HepG2 (cell line): Measurements from ENCODE around the gene AMDHD1. TPM values are rescaled to one million over a fixed set of nuclear protein-coding genes. Genes with fewer than 3 reads are reported as not detected.

Experiments
- CHCHD3 ChIP-seq: sonication (generic); formaldehyde crosslinking; IDR thresholded peaks from 2 replicates; pipeline ENCODE4 v1.8.0; 2022; ENCODE audit warnings: mild to moderate bottlenecking, missing genetic modification reagents, moderate library complexity
- EED ChIP-seq: sonication (generic); formaldehyde crosslinking; IDR thresholded peaks from 2 replicates; pipeline ENCODE4 v1.5.0; 2020; ENCODE audit warnings: mild to moderate bottlenecking, missing genetic modification reagents
- KDM5B ChIP-seq: sonication (generic); formaldehyde crosslinking; IDR thresholded peaks from 2 replicates; pipeline ENCODE4 v1.4.0; 2020; ENCODE audit warnings: missing genetic modification reagents, mild to moderate bottlenecking, borderline replicate concordance
- NR2F6 ChIP-seq, 2 experiments: IDR thresholded peaks; 2 replicates each; pipeline ENCODE4 v1.6.1; 2016; ENCODE audit warnings: antibody characterized with exemption in 1 of 2, mild to moderate bottlenecking in 1 of 2
- NR3C1 ChIP-seq: sonication (generic); formaldehyde crosslinking; IDR thresholded peaks from 2 replicates; pipeline ENCODE4 v1.4.0; 2020; ENCODE audit warnings: missing genetic modification reagents
- REL ChIP-seq: sonication (generic); formaldehyde crosslinking; conservative IDR thresholded peaks from 2 replicates; pipeline ENCODE4 v1.8.0; 2022; ENCODE audit warnings: mild to moderate bottlenecking, missing genetic modification reagents, moderate library complexity
- ZBTB3 ChIP-seq: sonication (generic); formaldehyde crosslinking; IDR thresholded peaks from 2 replicates; pipeline ENCODE4 v1.4.0; 2020; ENCODE audit warnings: low read depth, mild to moderate bottlenecking, moderate library complexity, missing genetic modification reagents, borderline replicate concordance
- ZNF546 ChIP-seq: sonication (generic); formaldehyde crosslinking; conservative IDR thresholded peaks from 2 replicates; pipeline ENCODE4 v1.8.1; 2023; ENCODE audit warnings: mild to moderate bottlenecking, missing genetic modification reagents
- polyA plus RNA-seq, 8 experiments: library from polyadenylated mRNA; depleted of rRNA in 3 of 8; stranded (reverse) in 7 of 8; unstranded in 1 of 8; fragments of >200 nt; fragmentation: Illumina TruSeq in 4 of 8; extraction: Trizol in 4 of 8; gene quantifications; 2 replicates each; pipeline versions ENCODE4 v1.2.1 to v1.2.3, GENCODE V29; 2011 to 2016; ENCODE audit warnings: low read depth in 4 of 8, missing spikeins in 1 of 8, mixed read lengths in 1 of 8; ENCODE audit not compliant: insufficient read depth in 1 of 8
- total RNA-seq, 5 experiments: library from RNA; depleted of rRNA; stranded (reverse); fragments of >200 nt; fragmentation: Illumina TruSeq; extraction: Trizol; gene quantifications; 2 replicates each; pipeline ENCODE4 v1.2.3, GENCODE V29; 2016; ENCODE audit warnings: low read depth in 1 of 5
- TF ChIP-seq, protein P1 (sequence below): sonication (generic); formaldehyde crosslinking; IDR thresholded peaks from 2 replicates; pipeline ENCODE4 v1.8.1; 2023; ENCODE audit warnings: mild to moderate bottlenecking, moderate library complexity, missing genetic modification reagents
- TF ChIP-seq, protein P2 (sequence below): sonication (generic); formaldehyde crosslinking; IDR thresholded peaks from 2 replicates; pipeline ENCODE4 v1.4.0; 2020; ENCODE audit warnings: low read depth, mild to moderate bottlenecking, missing genetic modification reagents
- TF ChIP-seq, protein P3 (sequence below): sonication (generic); formaldehyde crosslinking; conservative IDR thresholded peaks from 2 replicates; pipeline ENCODE4 v1.8.0; 2022; ENCODE audit warnings: mild to moderate bottlenecking, moderate library complexity, missing genetic modification reagents
- TF ChIP-seq, protein P4 (sequence below): sonication (generic); formaldehyde crosslinking; IDR thresholded peaks from 2 replicates; pipeline ENCODE4 v1.5.1; 2020; ENCODE audit warnings: mild to moderate bottlenecking, missing genetic modification reagents, borderline replicate concordance
- TF ChIP-seq, protein P5 (sequence below): sonication (generic); formaldehyde crosslinking; IDR thresholded peaks from 2 replicates; pipeline ENCODE4 v1.5.1; 2020; ENCODE audit warnings: mild to moderate bottlenecking, missing genetic modification reagents, moderate library complexity

Gene AMDHD1
- total and polyA plus RNA-seq, 2 of the 13 experiments (the other 11 are each of a cell fraction or from before 2014, with no cell fraction given): 6.5 to 29.6 TPM

DNA sequence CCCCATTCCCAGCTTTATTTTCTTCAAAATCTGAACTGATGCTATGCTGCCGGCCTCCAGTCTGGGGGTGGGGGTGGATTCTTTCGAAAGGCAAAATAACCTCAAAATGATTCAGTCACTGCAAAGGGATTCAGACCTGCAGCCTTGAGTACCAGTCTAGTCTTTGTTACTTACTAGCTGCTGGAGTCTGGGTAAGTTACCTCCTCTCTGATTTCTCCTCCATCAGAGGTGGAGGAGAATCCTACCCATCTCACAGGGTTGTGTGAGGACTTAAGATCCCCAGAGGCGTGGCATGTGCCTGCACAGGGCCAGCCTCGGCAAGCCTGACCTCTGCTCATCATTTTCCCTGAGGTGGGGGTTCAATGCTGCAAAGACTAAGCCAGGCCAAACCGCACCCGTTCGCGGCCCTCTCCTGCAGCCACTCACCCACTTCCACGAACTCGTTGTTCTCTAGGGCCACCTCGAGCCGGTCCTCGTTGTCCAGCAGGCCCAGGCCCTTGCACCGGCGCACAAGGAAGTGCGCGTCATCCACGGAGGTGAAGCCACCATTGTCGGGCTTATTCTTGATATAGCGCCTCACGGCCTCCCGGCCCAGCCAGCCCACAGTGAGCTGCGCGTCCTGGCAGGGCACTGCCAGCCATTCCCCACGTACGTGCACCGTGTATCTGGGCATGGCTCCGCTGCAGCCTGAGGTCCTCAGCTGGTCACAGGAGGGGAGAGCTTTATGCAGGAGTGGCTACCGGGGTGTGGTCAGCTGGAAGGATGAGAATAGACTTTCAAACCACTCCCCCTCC lies 52.3 kb downstream of the AMDHD1 start (continued):
- TF ChIP-seq ZNF546 (CRISPR knock-in tag) (0 out of 2 replicates have a peak, but pooled peaks have one; percentile 12), NR3C1 (CRISPR knock-in tag) (no peak), ZBTB3 (CRISPR knock-in tag) (no peak), CHCHD3 (CRISPR knock-in tag) (peak; percentile 45; the same call in 1 of the 2 replicates), NR2F6 (IDR thresholded peaks at IDR 0.05) (no peak), NR2F6 (CRISPR knock-in tag; IDR thresholded peaks at IDR 0.05) (no peak), KDM5B (CRISPR knock-in tag) (peak; percentile 89), EED (peak; percentile 85; the same call in 1 of the 2 replicates), REL (no peak)
- TF ChIP-seq, protein P1, sequence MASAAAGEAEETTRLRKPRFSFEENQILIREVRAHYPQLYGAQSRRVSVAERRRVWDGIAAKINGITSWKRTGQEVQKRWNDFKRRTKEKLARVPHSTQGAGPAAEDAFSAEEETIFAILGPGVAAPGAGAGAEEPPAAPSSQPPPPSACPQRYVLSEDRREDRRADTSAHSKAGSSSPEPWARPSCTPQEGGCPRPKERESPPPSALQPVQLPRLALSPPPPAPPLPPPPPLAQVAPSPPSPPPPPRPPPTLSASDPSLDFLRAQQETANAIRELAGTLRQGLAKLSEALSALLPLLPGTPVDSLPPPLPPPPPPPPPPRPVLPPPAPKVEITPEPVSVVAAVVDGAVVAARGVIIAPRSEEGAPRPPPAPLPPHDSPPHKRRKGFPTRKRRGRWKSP (CRISPR knock-in tag): no peak; the same call in 1 of the 2 replicates
- TF ChIP-seq, protein P2, sequence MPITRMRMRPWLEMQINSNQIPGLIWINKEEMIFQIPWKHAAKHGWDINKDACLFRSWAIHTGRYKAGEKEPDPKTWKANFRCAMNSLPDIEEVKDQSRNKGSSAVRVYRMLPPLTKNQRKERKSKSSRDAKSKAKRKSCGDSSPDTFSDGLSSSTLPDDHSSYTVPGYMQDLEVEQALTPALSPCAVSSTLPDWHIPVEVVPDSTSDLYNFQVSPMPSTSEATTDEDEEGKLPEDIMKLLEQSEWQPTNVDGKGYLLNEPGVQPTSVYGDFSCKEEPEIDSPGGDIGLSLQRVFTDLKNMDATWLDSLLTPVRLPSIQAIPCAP (CRISPR knock-in tag): no peak
- TF ChIP-seq, protein P3, sequence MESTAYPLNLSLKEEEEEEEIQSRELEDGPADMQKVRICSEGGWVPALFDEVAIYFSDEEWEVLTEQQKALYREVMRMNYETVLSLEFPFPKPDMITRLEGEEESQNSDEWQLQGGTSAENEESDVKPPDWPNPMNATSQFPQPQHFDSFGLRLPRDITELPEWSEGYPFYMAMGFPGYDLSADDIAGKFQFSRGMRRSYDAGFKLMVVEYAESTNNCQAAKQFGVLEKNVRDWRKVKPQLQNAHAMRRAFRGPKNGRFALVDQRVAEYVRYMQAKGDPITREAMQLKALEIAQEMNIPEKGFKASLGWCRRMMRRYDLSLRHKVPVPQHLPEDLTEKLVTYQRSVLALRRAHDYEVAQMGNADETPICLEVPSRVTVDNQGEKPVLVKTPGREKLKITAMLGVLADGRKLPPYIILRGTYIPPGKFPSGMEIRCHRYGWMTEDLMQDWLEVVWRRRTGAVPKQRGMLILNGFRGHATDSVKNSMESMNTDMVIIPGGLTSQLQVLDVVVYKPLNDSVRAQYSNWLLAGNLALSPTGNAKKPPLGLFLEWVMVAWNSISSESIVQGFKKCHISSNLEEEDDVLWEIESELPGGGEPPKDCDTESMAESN (CRISPR knock-in tag): 0 out of 2 replicates have a peak, but pooled peaks have one; percentile 0
- TF ChIP-seq, protein P4, sequence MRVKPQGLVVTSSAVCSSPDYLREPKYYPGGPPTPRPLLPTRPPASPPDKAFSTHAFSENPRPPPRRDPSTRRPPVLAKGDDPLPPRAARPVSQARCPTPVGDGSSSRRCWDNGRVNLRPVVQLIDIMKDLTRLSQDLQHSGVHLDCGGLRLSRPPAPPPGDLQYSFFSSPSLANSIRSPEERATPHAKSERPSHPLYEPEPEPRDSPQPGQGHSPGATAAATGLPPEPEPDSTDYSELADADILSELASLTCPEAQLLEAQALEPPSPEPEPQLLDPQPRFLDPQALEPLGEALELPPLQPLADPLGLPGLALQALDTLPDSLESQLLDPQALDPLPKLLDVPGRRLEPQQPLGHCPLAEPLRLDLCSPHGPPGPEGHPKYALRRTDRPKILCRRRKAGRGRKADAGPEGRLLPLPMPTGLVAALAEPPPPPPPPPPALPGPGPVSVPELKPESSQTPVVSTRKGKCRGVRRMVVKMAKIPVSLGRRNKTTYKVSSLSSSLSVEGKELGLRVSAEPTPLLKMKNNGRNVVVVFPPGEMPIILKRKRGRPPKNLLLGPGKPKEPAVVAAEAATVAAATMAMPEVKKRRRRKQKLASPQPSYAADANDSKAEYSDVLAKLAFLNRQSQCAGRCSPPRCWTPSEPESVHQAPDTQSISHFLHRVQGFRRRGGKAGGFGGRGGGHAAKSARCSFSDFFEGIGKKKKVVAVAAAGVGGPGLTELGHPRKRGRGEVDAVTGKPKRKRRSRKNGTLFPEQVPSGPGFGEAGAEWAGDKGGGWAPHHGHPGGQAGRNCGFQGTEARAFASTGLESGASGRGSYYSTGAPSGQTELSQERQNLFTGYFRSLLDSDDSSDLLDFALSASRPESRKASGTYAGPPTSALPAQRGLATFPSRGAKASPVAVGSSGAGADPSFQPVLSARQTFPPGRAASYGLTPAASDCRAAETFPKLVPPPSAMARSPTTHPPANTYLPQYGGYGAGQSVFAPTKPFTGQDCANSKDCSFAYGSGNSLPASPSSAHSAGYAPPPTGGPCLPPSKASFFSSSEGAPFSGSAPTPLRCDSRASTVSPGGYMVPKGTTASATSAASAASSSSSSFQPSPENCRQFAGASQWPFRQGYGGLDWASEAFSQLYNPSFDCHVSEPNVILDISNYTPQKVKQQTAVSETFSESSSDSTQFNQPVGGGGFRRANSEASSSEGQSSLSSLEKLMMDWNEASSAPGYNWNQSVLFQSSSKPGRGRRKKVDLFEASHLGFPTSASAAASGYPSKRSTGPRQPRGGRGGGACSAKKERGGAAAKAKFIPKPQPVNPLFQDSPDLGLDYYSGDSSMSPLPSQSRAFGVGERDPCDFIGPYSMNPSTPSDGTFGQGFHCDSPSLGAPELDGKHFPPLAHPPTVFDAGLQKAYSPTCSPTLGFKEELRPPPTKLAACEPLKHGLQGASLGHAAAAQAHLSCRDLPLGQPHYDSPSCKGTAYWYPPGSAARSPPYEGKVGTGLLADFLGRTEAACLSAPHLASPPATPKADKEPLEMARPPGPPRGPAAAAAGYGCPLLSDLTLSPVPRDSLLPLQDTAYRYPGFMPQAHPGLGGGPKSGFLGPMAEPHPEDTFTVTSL: no peak
- TF ChIP-seq, protein P5, sequence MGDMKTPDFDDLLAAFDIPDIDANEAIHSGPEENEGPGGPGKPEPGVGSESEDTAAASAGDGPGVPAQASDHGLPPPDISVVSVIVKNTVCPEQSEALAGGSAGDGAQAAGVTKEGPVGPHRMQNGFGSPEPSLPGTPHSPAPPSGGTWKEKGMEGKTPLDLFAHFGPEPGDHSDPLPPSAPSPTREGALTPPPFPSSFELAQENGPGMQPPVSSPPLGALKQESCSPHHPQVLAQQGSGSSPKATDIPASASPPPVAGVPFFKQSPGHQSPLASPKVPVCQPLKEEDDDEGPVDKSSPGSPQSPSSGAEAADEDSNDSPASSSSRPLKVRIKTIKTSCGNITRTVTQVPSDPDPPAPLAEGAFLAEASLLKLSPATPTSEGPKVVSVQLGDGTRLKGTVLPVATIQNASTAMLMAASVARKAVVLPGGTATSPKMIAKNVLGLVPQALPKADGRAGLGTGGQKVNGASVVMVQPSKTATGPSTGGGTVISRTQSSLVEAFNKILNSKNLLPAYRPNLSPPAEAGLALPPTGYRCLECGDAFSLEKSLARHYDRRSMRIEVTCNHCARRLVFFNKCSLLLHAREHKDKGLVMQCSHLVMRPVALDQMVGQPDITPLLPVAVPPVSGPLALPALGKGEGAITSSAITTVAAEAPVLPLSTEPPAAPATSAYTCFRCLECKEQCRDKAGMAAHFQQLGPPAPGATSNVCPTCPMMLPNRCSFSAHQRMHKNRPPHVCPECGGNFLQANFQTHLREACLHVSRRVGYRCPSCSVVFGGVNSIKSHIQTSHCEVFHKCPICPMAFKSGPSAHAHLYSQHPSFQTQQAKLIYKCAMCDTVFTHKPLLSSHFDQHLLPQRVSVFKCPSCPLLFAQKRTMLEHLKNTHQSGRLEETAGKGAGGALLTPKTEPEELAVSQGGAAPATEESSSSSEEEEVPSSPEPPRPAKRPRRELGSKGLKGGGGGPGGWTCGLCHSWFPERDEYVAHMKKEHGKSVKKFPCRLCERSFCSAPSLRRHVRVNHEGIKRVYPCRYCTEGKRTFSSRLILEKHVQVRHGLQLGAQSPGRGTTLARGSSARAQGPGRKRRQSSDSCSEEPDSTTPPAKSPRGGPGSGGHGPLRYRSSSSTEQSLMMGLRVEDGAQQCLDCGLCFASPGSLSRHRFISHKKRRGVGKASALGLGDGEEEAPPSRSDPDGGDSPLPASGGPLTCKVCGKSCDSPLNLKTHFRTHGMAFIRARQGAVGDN: peak; percentile 94
